Measurements from ENCODE around the gene AFM. TPM values are rescaled to one million over a fixed set of nuclear protein-coding genes. Genes with fewer than 3 reads are reported as not detected.

The AFM gene
- total RNA-seq, 1 experiment from 2014 or later, result not detected

DNA sequence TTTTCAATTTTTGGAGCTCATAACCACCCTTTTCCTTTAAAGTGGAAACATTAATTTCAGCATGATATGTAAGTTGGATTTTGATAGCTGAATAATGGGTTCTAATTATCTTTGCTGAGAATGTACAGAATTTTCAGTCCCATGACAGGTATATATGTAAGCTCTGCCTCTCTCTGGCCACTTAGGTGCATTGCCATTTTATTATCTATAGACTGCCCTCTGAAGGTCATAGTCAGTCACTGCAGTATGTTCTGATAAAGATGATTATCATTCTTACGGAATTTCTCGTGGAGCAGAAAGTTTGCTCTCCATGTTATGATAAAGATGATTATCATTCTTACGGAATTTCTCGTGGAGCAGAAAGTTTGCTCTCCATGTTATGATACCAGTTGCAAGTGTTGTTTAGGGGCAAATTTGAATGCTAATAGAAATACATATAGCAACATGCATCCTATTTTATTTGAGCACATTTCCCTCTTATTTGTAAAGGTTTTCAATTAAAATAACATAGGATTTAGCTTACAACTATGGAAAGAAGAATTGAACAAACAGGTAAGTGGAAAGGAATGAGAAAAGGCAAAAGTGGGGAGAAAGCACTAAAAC lies 35.1 kb upstream of the AFM start:
- H3K9me3 Mint-ChIP-seq (ENCODE audit: low read depth, unreplicated experiment), result no peaks in the 10 kb centered on the region
- peaks cover 5% of the 10 kb centered on the region for H3K4me1 Mint-ChIP-seq (ENCODE audit: low read depth, unreplicated experiment)
- BruUV-seq (replicated peaks), result no TSS peak
- CTCF ChIA-PET, result interaction anchor here (0.7 to 2.6 kb wide), 3 partner anchors 75 to 105 kb away, joined by 3 to 42 read pairs (median 9); no protein-coding TSS in a partner anchor
- H3K36me3 Mint-ChIP-seq (ENCODE audit: insufficient read depth, unreplicated experiment), result no peaks in the 10 kb centered on the region
- no peak overlapping the region for H3K4me3 Mint-ChIP-seq (ENCODE audit: low read depth, unreplicated experiment)
- peak; percentile 17 for DNase-seq
- intact Hi-C loops (cut with micrococcal nuclease; ENCODE audit: unreplicated experiment), result loop anchor here (1.0 to 10.0 kb wide), 2 partner anchors 105 to 208 kb away; no protein-coding TSS in a partner anchor
- no peaks in the 10 kb centered on the region for H3K27me3 Mint-ChIP-seq (ENCODE audit: unreplicated experiment)
- no peak overlapping the region for H3K27ac Mint-ChIP-seq (ENCODE audit: unreplicated experiment)
- TF ChIP-seq, protein P1, sequence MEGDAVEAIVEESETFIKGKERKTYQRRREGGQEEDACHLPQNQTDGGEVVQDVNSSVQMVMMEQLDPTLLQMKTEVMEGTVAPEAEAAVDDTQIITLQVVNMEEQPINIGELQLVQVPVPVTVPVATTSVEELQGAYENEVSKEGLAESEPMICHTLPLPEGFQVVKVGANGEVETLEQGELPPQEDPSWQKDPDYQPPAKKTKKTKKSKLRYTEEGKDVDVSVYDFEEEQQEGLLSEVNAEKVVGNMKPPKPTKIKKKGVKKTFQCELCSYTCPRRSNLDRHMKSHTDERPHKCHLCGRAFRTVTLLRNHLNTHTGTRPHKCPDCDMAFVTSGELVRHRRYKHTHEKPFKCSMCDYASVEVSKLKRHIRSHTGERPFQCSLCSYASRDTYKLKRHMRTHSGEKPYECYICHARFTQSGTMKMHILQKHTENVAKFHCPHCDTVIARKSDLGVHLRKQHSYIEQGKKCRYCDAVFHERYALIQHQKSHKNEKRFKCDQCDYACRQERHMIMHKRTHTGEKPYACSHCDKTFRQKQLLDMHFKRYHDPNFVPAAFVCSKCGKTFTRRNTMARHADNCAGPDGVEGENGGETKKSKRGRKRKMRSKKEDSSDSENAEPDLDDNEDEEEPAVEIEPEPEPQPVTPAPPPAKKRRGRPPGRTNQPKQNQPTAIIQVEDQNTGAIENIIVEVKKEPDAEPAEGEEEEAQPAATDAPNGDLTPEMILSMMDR (IDR thresholded peaks at IDR 0.05; ENCODE audit: unreplicated experiment), result peak; percentile 65

GRCh38 chr4:73447671-73448070 lies 33.9 kb upstream of the AFM start:
- H3K9me3 Mint-ChIP-seq (ENCODE audit: low read depth, unreplicated experiment), result no peaks in the 10 kb centered on the region
- no peaks in the 10 kb centered on the region for H3K27me3 Mint-ChIP-seq (ENCODE audit: unreplicated experiment)
- no peaks in the 10 kb centered on the region for H3K36me3 Mint-ChIP-seq (ENCODE audit: insufficient read depth, unreplicated experiment)
- H3K27ac Mint-ChIP-seq (ENCODE audit: unreplicated experiment), result no peak overlapping the region
- no peak for DNase-seq
- no peak overlapping the region for H3K4me3 Mint-ChIP-seq (ENCODE audit: low read depth, unreplicated experiment)
- intact Hi-C loops (cut with micrococcal nuclease; ENCODE audit: unreplicated experiment), result loop anchor here (10.0 kb wide), 1 partner anchor 207 kb away; no protein-coding TSS in a partner anchor
- H3K4me1 Mint-ChIP-seq (ENCODE audit: low read depth, unreplicated experiment), result peaks cover 5% of the 10 kb centered on the region
- no TSS peak for BruUV-seq (replicated peaks)
- TF ChIP-seq, protein P1 (IDR thresholded peaks at IDR 0.05; ENCODE audit: unreplicated experiment), result no peak
- CTCF ChIA-PET, result interaction anchor here (0.6 to 2.6 kb wide), 3 partner anchors 104 to 129 kb away, joined by 3 to 42 read pairs (median 8); no protein-coding TSS in a partner anchor

DNA sequence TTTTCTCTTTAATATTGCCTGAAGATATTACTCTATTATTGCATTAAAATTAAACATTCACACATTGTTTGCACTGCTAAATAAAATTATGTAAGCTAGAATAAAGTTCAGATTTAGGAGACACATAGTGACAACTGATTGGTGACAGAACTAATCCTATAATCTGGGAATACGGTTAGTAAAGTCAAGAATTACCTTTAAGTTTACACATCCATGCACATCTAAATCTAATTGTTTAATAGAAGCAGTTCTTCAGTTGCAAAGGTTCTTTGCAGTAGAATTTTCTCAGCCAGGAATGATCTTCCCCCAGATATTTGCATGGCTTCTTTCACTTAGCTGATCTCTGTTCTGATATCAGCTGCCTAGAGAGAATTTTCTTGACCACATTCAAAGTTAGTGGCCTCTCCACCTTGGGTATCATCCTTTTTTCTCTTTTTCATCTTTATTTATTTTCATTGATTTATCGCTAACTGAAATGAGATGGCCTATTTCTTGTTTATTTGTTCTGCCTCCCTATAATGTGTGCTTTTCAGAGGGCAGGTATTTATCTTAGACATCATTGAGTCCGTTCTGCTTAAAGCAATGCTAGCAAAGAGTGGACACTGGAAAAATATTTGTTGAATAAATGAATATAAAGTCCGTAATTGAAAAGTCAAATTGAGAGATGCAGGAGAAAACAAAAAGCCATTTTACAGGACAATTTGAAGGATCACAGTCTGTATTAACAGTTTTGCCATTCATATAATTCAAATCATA lies 32.9 kb upstream of the AFM start:
- Mint-ChIP-seq H3K36me3 (ENCODE audit: insufficient read depth, unreplicated experiment) (no peaks in the 10 kb centered on the region), H3K27me3 (ENCODE audit: unreplicated experiment) (no peaks in the 10 kb centered on the region), H3K9me3 (ENCODE audit: low read depth, unreplicated experiment) (no peaks in the 10 kb centered on the region), H3K27ac (ENCODE audit: unreplicated experiment) (no peak overlapping the region), H3K4me3 (ENCODE audit: low read depth, unreplicated experiment) (no peak overlapping the region), H3K4me1 (ENCODE audit: low read depth, unreplicated experiment) (peaks cover 13% of the 10 kb centered on the region)
- CTCF ChIA-PET, result interaction anchor here (0.6 kb wide), 1 partner anchor 130 kb away, joined by 3 read pairs; no protein-coding TSS in a partner anchor
- BruUV-seq (replicated peaks), result no TSS peak
- intact Hi-C loops (cut with micrococcal nuclease; ENCODE audit: unreplicated experiment), result loop anchor here (10.0 kb wide), 1 partner anchor 206 kb away; no protein-coding TSS in a partner anchor
- TF ChIP-seq, protein P1 (IDR thresholded peaks at IDR 0.05; ENCODE audit: unreplicated experiment), result no peak
- DNase-seq, result no peak

DNA sequence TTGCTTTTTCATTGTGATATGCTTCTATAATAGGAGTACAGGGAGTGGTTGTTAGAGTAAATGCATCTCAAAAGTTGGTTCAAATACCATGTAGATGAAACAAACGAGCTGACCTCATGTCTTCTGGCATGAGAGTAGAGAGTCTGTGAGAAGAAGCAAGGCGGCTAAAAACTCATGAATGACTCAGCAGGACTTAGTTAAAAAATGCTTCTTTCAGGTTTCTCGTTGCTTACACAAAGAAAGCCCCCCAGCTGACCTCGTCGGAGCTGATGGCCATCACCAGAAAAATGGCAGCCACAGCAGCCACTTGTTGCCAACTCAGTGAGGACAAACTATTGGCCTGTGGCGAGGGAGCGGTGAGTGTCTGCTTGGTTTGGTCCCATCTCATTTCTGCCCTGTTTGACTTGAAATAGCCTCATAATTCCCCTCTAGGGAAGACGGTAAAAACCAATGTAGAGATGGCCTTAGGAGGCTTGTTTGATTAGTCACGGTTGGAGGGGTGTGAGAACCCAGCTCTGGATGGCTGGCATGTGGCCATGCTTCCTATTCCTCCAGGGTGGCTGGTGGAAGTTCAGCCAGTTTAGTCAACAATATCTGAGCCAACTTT lies 31.0 kb upstream of the AFM start:
- BruUV-seq (replicated peaks), result no TSS peak
- intact Hi-C loops (cut with micrococcal nuclease; ENCODE audit: unreplicated experiment), result no loop called here
- Mint-ChIP-seq H3K36me3 (ENCODE audit: insufficient read depth, unreplicated experiment) (no peaks in the 10 kb centered on the region), H3K27ac (ENCODE audit: unreplicated experiment) (no peak overlapping the region), H3K4me1 (ENCODE audit: low read depth, unreplicated experiment) (peaks cover 13% of the 10 kb centered on the region), H3K27me3 (ENCODE audit: unreplicated experiment) (no peaks in the 10 kb centered on the region), H3K9me3 (ENCODE audit: low read depth, unreplicated experiment) (no peaks in the 10 kb centered on the region), H3K4me3 (ENCODE audit: low read depth, unreplicated experiment) (no peak overlapping the region)
- CTCF ChIA-PET, result no interaction called here
- TF ChIP-seq, protein P1 (IDR thresholded peaks at IDR 0.05; ENCODE audit: unreplicated experiment), result no peak
- peak; percentile 1 for DNase-seq
